Measurements from ENCODE around the gene MUC20.
"Not testable (repeated sequence)": the region's sequence is repeated elsewhere in the genome, so short reads cannot be mapped to it uniquely, and the experiment has no call there.

Gene MUC20

GRCh38 chr3:195688471-195689183 lies 32.2 kb upstream of the MUC20 start:
- not testable (repeated sequence) for H3K9me3 ChIP-seq (ENCODE audit: severe bottlenecking); H3K27ac ChIP-seq; H3K4me3 ChIP-seq (ENCODE audit: low read depth, low read length); H3K36me3 ChIP-seq; DNase-seq; H3K27me3 ChIP-seq (ENCODE audit: insufficient read depth, low read depth, severe bottlenecking)

GRCh38 chr3:195689184-195690070 lies 31.4 kb upstream of the MUC20 start:
- not testable (repeated sequence) for H3K9me3 ChIP-seq (ENCODE audit: severe bottlenecking); H3K27me3 ChIP-seq (ENCODE audit: insufficient read depth, low read depth, severe bottlenecking); DNase-seq; H3K4me3 ChIP-seq (ENCODE audit: low read depth, low read length); H3K27ac ChIP-seq
- H3K36me3 ChIP-seq = peaks cover 10% of the 10 kb centered on the region

- no peaks in the 10 kb centered on the region for H3K9me3 ChIP-seq (ENCODE audit: severe bottlenecking)
- H3K27me3 ChIP-seq (ENCODE audit: insufficient read depth, low read depth, severe bottlenecking) = no peaks in the 10 kb centered on the region
- H3K27ac ChIP-seq = no peak overlapping the region
- DNase-seq = no peak
- TF ChIP-seq CTCF (IDR thresholded peaks at IDR 0.05; ENCODE audit: low read depth, low read length) = no peak
- peaks cover 18% of the 10 kb centered on the region for H3K36me3 ChIP-seq
- H3K4me3 ChIP-seq (ENCODE audit: low read depth, low read length) = no peak overlapping the region
These were observed 29.8 kb upstream of the MUC20 start for GRCh38 chr3:195690951-195691350.

- H3K36me3 ChIP-seq = peaks cover 18% of the 10 kb centered on the region
- H3K27me3 ChIP-seq (ENCODE audit: insufficient read depth, low read depth, severe bottlenecking); H3K9me3 ChIP-seq (ENCODE audit: severe bottlenecking); H3K4me3 ChIP-seq (ENCODE audit: low read depth, low read length); DNase-seq: not testable (repeated sequence)
- H3K27ac ChIP-seq = peak overlapping the region; percentile 28; the same call in 1 of the 2 replicates
These were observed 29.0 kb upstream of the MUC20 start for GRCh38 chr3:195691596-195692353.

- H3K4me3 ChIP-seq (ENCODE audit: low read depth, low read length) = no peak overlapping the region
- DNase-seq = no peak
- H3K36me3 ChIP-seq = peaks cover 18% of the 10 kb centered on the region
- H3K9me3 ChIP-seq (ENCODE audit: severe bottlenecking) = no peaks in the 10 kb centered on the region
- TF ChIP-seq CTCF (IDR thresholded peaks at IDR 0.05; ENCODE audit: low read depth, low read length) = no peak
- H3K27ac ChIP-seq = peak overlapping the region; percentile 28; the same call in 1 of the 2 replicates
- H3K27me3 ChIP-seq (ENCODE audit: insufficient read depth, low read depth, severe bottlenecking) = no peaks in the 10 kb centered on the region
These were observed 28.5 kb upstream of the MUC20 start for GRCh38 chr3:195692354-195692685.

GRCh38 chr3:195692781-195693427 lies 27.9 kb upstream of the MUC20 start:
- Histone ChIP-seq H3K36me3 (peaks cover 18% of the 10 kb centered on the region), H3K27ac (peak overlapping the region; percentile 28; the same call in 1 of the 2 replicates), H3K4me3 (ENCODE audit: low read depth, low read length) (no peak overlapping the region), H3K27me3 (ENCODE audit: insufficient read depth, low read depth, severe bottlenecking) (no peaks in the 10 kb centered on the region), H3K9me3 (ENCODE audit: severe bottlenecking) (no peaks in the 10 kb centered on the region)
- no peak for DNase-seq
- no peak for TF ChIP-seq CTCF (IDR thresholded peaks at IDR 0.05; ENCODE audit: low read depth, low read length)

All from WERI-Rb-1 (cell line).